Fibroblast of lung (primary cell): ENCODE results near the gene SSTR1. TPM values are rescaled to one million over a fixed set of nuclear protein-coding genes. Genes with fewer than 3 reads are reported as not detected.

Source experiments
- DNase-seq, 2 donors: peaks; one replicate each; pipeline versions ENCODE4 v3.0.0 to v3.0.0-alpha.2; 2010; ENCODE audit warnings: low read depth in 2 of 2
- H2AFZ ChIP-seq: 2 replicates; pipeline ENCODE4 v1.5.1; 2012; ENCODE audit warnings: low read length, control low read depth, inconsistent platforms
- H3K27ac ChIP-seq: 2 replicates; pipeline ENCODE4 v1.5.1; 2011; ENCODE audit warnings: low read length, control low read depth; ENCODE audit not compliant: insufficient read depth
- H3K27me3 ChIP-seq: 2 replicates; pipeline ENCODE4 v1.5.1; 2011; ENCODE audit warnings: mild to moderate bottlenecking, low read length; ENCODE audit not compliant: control insufficient read depth, insufficient read depth
- H3K36me3 ChIP-seq: 2 replicates; pipeline ENCODE4 v1.5.1; 2011; ENCODE audit warnings: low read length; ENCODE audit not compliant: control insufficient read depth, insufficient read depth
- H3K4me1 ChIP-seq: 2 replicates; pipeline ENCODE4 v1.5.1; 2011; ENCODE audit warnings: low read length; ENCODE audit not compliant: control insufficient read depth, insufficient read depth; ENCODE audit errors: extremely low read depth
- H3K4me2 ChIP-seq: 2 replicates; pipeline ENCODE4 v1.5.1; 2011; ENCODE audit warnings: low read length, control low read depth; ENCODE audit not compliant: insufficient read depth; ENCODE audit errors: extremely low read depth
- H3K4me3 ChIP-seq, 4 experiments: fragments of 200-600 bp in 1 of 4; sonication (generic) in 1 of 4; replicated peaks in 1 of 4; 2 replicates each; pipeline ENCODE4 v1.5.1; 2011 to 2016; ENCODE audit warnings: low read length in 4 of 4, low read depth in 3 of 4, mild to moderate bottlenecking in 3 of 4, control low read depth in 2 of 4, inconsistent platforms in 1 of 4, mixed read lengths in 1 of 4; ENCODE audit not compliant: insufficient read depth in 1 of 4; ENCODE audit errors: control extremely low read depth in 1 of 4
- H3K79me2 ChIP-seq: 2 replicates; pipeline ENCODE4 v1.5.1; 2012; ENCODE audit warnings: mild to moderate bottlenecking, low read length, inconsistent platforms; ENCODE audit not compliant: control insufficient read depth, insufficient read depth
- H3K9ac ChIP-seq: 2 replicates; pipeline ENCODE4 v1.5.1; 2011; ENCODE audit warnings: mild to moderate bottlenecking, low read length, control low read depth; ENCODE audit not compliant: insufficient read depth
- H3K9me3 ChIP-seq: 2 replicates; pipeline ENCODE4 v1.5.1; 2012; ENCODE audit warnings: low read depth, low read length; ENCODE audit not compliant: control insufficient read depth, insufficient read depth
- H4K20me1 ChIP-seq: 2 replicates; pipeline ENCODE4 v1.5.1; 2011; ENCODE audit warnings: low read length; ENCODE audit not compliant: control insufficient read depth, insufficient read depth; ENCODE audit errors: extremely low read depth
- EZH2 ChIP-seq: IDR thresholded peaks from 2 replicates; pipeline ENCODE4 v1.5.1; 2012; ENCODE audit warnings: low read length, control low read depth, mild to moderate bottlenecking; ENCODE audit errors: missing control alignments
- polyA plus RNA-seq, 2 donors: library from polyadenylated mRNA; depleted of rRNA in 1 of 2; stranded (reverse) in 1 of 2; unstranded in 1 of 2; fragments of >200 nt; gene quantifications; 2 replicates each; pipeline ENCODE4 v1.2.1, GENCODE V29; 2011 to 2012; ENCODE audit warnings: missing spikeins in 1 of 2
- total RNA-seq: library from RNA; depleted of rRNA; stranded (reverse); fragments of >200 nt; gene quantifications from 2 replicates; pipeline ENCODE4 v1.2.1, GENCODE V29; 2014
- TF ChIP-seq, protein P1 (sequence below), 2 donors: IDR thresholded peaks in 1 of 2; conservative IDR thresholded peaks in 1 of 2; 1 replicate in 1 of 2; 2 replicates in 1 of 2; pipeline ENCODE4 v1.5.1; 2011 to 2012; ENCODE audit warnings: low read length in 2 of 2, control low read depth in 1 of 2, inconsistent platforms in 1 of 2, low read depth in 1 of 2, mild to moderate bottlenecking in 1 of 2

SSTR1 gene
- total and polyA plus RNA-seq, 2 donors (not counting 1 experiment from before 2014, with no cell fraction given), result 3.0 to 7.8 TPM

- Histone ChIP-seq H3K4me3 (peak overlapping the region; percentile 38 to 55 (median 49)), H3K4me1 (peaks cover 3% of the 10 kb centered on the region), H3K9ac (no peak overlapping the region), H3K79me2 (no peaks in the 10 kb centered on the region), H2AFZ (peak overlapping the region; percentile 40), H3K27me3 (no peaks in the 10 kb centered on the region), H4K20me1 (no peaks in the 10 kb centered on the region), H3K4me2 (peak overlapping the region; percentile 51), H3K27ac (peak overlapping the region; percentile 55), H3K9me3 (no peaks in the 10 kb centered on the region), H3K36me3 (no peaks in the 10 kb centered on the region)
- peak in 1 of 2 donors; percentile 48 for DNase-seq
- no peak for TF ChIP-seq EZH2
- TF ChIP-seq, protein P1, sequence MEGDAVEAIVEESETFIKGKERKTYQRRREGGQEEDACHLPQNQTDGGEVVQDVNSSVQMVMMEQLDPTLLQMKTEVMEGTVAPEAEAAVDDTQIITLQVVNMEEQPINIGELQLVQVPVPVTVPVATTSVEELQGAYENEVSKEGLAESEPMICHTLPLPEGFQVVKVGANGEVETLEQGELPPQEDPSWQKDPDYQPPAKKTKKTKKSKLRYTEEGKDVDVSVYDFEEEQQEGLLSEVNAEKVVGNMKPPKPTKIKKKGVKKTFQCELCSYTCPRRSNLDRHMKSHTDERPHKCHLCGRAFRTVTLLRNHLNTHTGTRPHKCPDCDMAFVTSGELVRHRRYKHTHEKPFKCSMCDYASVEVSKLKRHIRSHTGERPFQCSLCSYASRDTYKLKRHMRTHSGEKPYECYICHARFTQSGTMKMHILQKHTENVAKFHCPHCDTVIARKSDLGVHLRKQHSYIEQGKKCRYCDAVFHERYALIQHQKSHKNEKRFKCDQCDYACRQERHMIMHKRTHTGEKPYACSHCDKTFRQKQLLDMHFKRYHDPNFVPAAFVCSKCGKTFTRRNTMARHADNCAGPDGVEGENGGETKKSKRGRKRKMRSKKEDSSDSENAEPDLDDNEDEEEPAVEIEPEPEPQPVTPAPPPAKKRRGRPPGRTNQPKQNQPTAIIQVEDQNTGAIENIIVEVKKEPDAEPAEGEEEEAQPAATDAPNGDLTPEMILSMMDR (conservative IDR thresholded peaks at IDR 0.05 in 1 of 2, IDR thresholded peaks at IDR 0.05 in 1 of 2; ENCODE audit: low read depth in 1 of 2, low read length in 2 of 2), result no peak
These were observed 47.6 kb downstream of the SSTR1 start for GRCh38 chr14:38255408-38255672.

- peak within 1 kb of the TSS; percentile 40 for H2AFZ ChIP-seq
These were observed 48.2 kb downstream of the SSTR1 start, which contains the start of gene CLEC14A for GRCh38 chr14:38255673-38256532. CLEC14A (minus strand) TSS chr14:38256093; CDS start chr14:38256022, 71 bp downstream.

GRCh38 chr14:38256533-38256840 lies 48.8 kb downstream of the SSTR1 start:
- TF ChIP-seq EZH2, result no peak
- TF ChIP-seq, protein P1 (conservative IDR thresholded peaks at IDR 0.05 in 1 of 2, IDR thresholded peaks at IDR 0.05 in 1 of 2; ENCODE audit: low read depth in 1 of 2, low read length in 2 of 2), result peak in 1 of 2 donors; percentile 39
- peaks cover 3% of the 10 kb centered on the region for H3K4me1 ChIP-seq
- no peaks in the 10 kb centered on the region for H3K79me2 ChIP-seq
- no peaks in the 10 kb centered on the region for H3K27me3 ChIP-seq
- H3K9ac ChIP-seq, result no peak overlapping the region
- H3K27ac ChIP-seq, result peak overlapping the region; percentile 55
- no peaks in the 10 kb centered on the region for H4K20me1 ChIP-seq
- H2AFZ ChIP-seq, result no peak overlapping the region
- H3K4me2 ChIP-seq, result peak overlapping the region; percentile 4
- peak in 1 of 2 donors; percentile 91 for DNase-seq
- H3K36me3 ChIP-seq, result no peaks in the 10 kb centered on the region
- no peaks in the 10 kb centered on the region for H3K9me3 ChIP-seq
- H3K4me3 ChIP-seq, result peak overlapping the region in 2 of 4 experiments; percentile 27 to 54

More at GRCh38 chr14:38255673-38256532, 48.2 kb downstream of the SSTR1 start, which contains the start of gene CLEC14A:
- Histone ChIP-seq H3K4me3 (peak within 1 kb of the TSS; percentile 38 to 55 (median 49)), H3K27me3 (no peaks in the 10 kb centered on the region), H3K9me3 (no peaks in the 10 kb centered on the region), H3K9ac (peak within 1 kb of the TSS; percentile 46), H3K4me2 (peak within 1 kb of the TSS; percentile 51), H3K27ac (peak within 1 kb of the TSS; percentile 55), H4K20me1 (no peaks in the 10 kb centered on the region), H3K36me3 (no peaks in the 10 kb centered on the region), H3K79me2 (no peaks in the 10 kb centered on the region), H3K4me1 (peaks cover 3% of the 10 kb centered on the region)
- TF ChIP-seq, protein P1 (conservative IDR thresholded peaks at IDR 0.05 in 1 of 2, IDR thresholded peaks at IDR 0.05 in 1 of 2; ENCODE audit: low read depth in 1 of 2, low read length in 2 of 2), result no peak
- no peak for TF ChIP-seq EZH2
- DNase-seq, result peak in 1 of 2 donors; percentile 35
